ENCODE results near the gene CATSPERZ. TPM values are rescaled to one million over a fixed set of nuclear protein-coding genes. Genes with fewer than 3 reads are reported as not detected.
A peak's percentile ranks its signal among the peaks of the same experiment; 100 is the strongest.

The CATSPERZ gene
- total and polyA plus RNA-seq, 2 of the 13 experiments (the other 11 are each of a cell fraction or from before 2014, with no cell fraction given), result 0.22 to 0.48 TPM

DNA sequence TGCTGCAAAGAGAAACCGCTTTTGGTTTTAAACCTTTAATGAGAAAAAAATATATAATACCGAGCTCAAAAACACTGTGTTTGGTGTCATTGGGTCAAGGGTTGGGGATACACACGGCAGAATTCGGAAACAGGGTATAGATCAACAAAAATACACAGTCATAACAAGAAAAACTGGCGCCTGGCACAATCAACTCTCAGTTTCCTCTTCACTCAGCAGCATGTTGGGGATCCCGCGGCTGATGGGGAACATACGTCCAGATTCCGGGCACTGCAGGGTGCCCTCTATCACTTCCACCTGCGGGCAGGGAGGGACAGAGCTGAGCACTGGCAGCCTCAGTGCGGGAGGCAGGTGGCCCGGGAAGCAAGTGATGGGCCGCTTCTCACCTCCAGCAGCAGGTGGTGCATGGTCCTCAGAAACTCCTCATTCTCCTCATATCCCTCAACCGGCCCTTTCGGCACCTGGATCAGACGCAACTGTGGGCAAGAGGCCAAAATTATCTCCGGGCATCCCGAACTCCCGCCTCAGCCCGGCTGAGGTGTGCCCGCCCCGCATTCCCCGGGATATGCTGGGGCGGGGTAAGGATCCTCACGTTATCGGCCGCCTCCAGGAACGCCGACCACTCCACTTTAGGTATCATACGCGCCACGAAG is 16.6 kb downstream of the CATSPERZ start (continued):
- TF ChIP-seq, protein P1, sequence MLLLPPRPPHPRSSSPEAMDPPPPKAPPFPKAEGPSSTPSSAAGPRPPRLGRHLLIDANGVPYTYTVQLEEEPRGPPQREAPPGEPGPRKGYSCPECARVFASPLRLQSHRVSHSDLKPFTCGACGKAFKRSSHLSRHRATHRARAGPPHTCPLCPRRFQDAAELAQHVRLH (CRISPR knock-in tag; IDR thresholded peaks at IDR 0.05; ENCODE audit: borderline replicate concordance, low read depth), result no peak
- no peak for TF ChIP-seq ZIK1 (CRISPR knock-in tag; IDR thresholded peaks at IDR 0.05; ENCODE audit: borderline replicate concordance, low read depth)
- no peak for TF ChIP-seq ZNF891 (CRISPR knock-in tag; IDR thresholded peaks at IDR 0.05)
- no peak for TF ChIP-seq ZMYM3 (CRISPR knock-in tag; IDR thresholded peaks at IDR 0.05)
- TF ChIP-seq HNRNPL (IDR thresholded peaks at IDR 0.05; ENCODE audit: low read depth, low read length), result no peak
- TF ChIP-seq ZNF780A (CRISPR knock-in tag; IDR thresholded peaks at IDR 0.05), result no peak
- TF ChIP-seq NR0B2 (CRISPR knock-in tag; IDR thresholded peaks at IDR 0.05), result no peak
- TF ChIP-seq HNRNPH1 (optimal IDR thresholded peaks at IDR 0.05; ENCODE audit: low read depth, low read length), result no peak
- no peak for TF ChIP-seq HMGXB4 (CRISPR knock-in tag; IDR thresholded peaks at IDR 0.05; ENCODE audit: borderline replicate concordance in 1 of 2, low read depth in 1 of 2)
- no peak for TF ChIP-seq RBM39 (IDR thresholded peaks at IDR 0.05; ENCODE audit: low read depth, low read length, poor library complexity, severe bottlenecking)
- TF ChIP-seq KAT7 (CRISPR knock-in tag; IDR thresholded peaks at IDR 0.05; ENCODE audit: borderline replicate concordance), result no peak
- no peak for TF ChIP-seq ZNF121 (CRISPR knock-in tag; IDR thresholded peaks at IDR 0.05)
- TF ChIP-seq ZNF343 (CRISPR knock-in tag; IDR thresholded peaks at IDR 0.05), result no peak
- no peak for TF ChIP-seq ZBTB38 (CRISPR knock-in tag; IDR thresholded peaks at IDR 0.05)
- TF ChIP-seq ZNF136 (CRISPR knock-in tag; IDR thresholded peaks at IDR 0.05; ENCODE audit: low read depth), result no peak
- no peak for TF ChIP-seq ZNF720 (CRISPR knock-in tag; IDR thresholded peaks at IDR 0.05)
- no peak for TF ChIP-seq ZBTB42 (CRISPR knock-in tag; IDR thresholded peaks at IDR 0.05)
- TF ChIP-seq ZNF143 (CRISPR knock-in tag; IDR thresholded peaks at IDR 0.05), result no peak
- TF ChIP-seq, protein P2, sequence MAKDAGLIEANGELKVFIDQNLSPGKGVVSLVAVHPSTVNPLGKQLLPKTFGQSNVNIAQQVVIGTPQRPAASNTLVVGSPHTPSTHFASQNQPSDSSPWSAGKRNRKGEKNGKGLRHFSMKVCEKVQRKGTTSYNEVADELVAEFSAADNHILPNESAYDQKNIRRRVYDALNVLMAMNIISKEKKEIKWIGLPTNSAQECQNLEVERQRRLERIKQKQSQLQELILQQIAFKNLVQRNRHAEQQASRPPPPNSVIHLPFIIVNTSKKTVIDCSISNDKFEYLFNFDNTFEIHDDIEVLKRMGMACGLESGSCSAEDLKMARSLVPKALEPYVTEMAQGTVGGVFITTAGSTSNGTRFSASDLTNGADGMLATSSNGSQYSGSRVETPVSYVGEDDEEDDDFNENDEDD (CRISPR knock-in tag; IDR thresholded peaks at IDR 0.05; ENCODE audit: borderline replicate concordance), result no peak
- no peak for TF ChIP-seq DPF2 (CRISPR knock-in tag; IDR thresholded peaks at IDR 0.05; ENCODE audit: borderline replicate concordance, low read depth)
- no peak; the same call in 1 of the 2 replicates for TF ChIP-seq KDM2A (CRISPR knock-in tag; IDR thresholded peaks at IDR 0.05; ENCODE audit: borderline replicate concordance, low read depth)
- no peak for TF ChIP-seq ZNF589 (CRISPR knock-in tag; conservative IDR thresholded peaks at IDR 0.05)
- 0 out of 2 replicates have a peak, but pooled peaks have one; percentile 48 for TF ChIP-seq ZBTB10 (CRISPR knock-in tag; IDR thresholded peaks at IDR 0.05; ENCODE audit: borderline replicate concordance)
- TF ChIP-seq ZNF431 (CRISPR knock-in tag; IDR thresholded peaks at IDR 0.05; ENCODE audit: borderline replicate concordance, low read depth), result no peak

Data from HepG2 (cell line).